Esophagus (tissue), 2 donors: ENCODE measurements around the gene PPP2R2C. TPM values are rescaled to one million over a fixed set of nuclear protein-coding genes. Genes with fewer than 3 reads are reported as not detected.

Experiments
- H3K27ac ChIP-seq, 2 donors: one replicate each; pipeline ENCODE4 v1.5.1; 2013; ENCODE audit warnings: low read depth in 2 of 2, mild to moderate bottlenecking in 2 of 2, inconsistent platforms in 1 of 2, low read length in 1 of 2, moderate library complexity in 1 of 2
- H3K27me3 ChIP-seq, 2 donors: one replicate each; pipeline ENCODE4 v1.6.1; 2013; ENCODE audit warnings: low read length in 2 of 2, control low read depth in 1 of 2, mild to moderate bottlenecking in 1 of 2; ENCODE audit not compliant: insufficient read depth in 2 of 2, control insufficient read depth in 1 of 2
- H3K36me3 ChIP-seq, 2 donors: one replicate each; pipeline ENCODE4 v1.6.1; 2013; ENCODE audit warnings: low read length in 1 of 2; ENCODE audit not compliant: control insufficient read depth in 2 of 2, insufficient read depth in 2 of 2
- H3K4me1 ChIP-seq, 2 donors: one replicate each; pipeline ENCODE4 v1.6.1; 2013; ENCODE audit warnings: low read length in 1 of 2; ENCODE audit not compliant: control insufficient read depth in 2 of 2, insufficient read depth in 2 of 2
- H3K4me3 ChIP-seq, 2 donors: one replicate each; pipeline ENCODE4 v1.5.1; 2013; ENCODE audit warnings: low read length in 2 of 2, mild to moderate bottlenecking in 2 of 2, low read depth in 1 of 2, moderate library complexity in 1 of 2
- H3K9me3 ChIP-seq, 2 donors: one replicate each; pipeline ENCODE4 v1.6.1; 2013; ENCODE audit warnings: mild to moderate bottlenecking in 2 of 2, low read depth in 1 of 2, low read length in 1 of 2, moderate library complexity in 1 of 2; ENCODE audit not compliant: control insufficient read depth in 2 of 2, insufficient read depth in 1 of 2
- WGBS, 2 donors: extraction: QIAGEN DNeasy Blood & Tissue Kit; methylation state at CpG; one replicate each; pipeline ENCODE4 v1.1.7; 2013; 5-methylcytosine and 5-hydroxymethylcytosine counted together
- polyA plus RNA-seq, 2 donors: library from polyadenylated mRNA; stranded (reverse); fragments of 200-250 nt; gene quantifications; one replicate each; pipeline ENCODE4 v1.2.3, GENCODE V29; 2013
- donor health status: healthy with polysubstance abuse.
- donor health status: Bipolar disorder and iron deficiency.

PPP2R2C gene
- polyA plus RNA-seq, 2 donors = 23.2 to 26.7 TPM

DNA sequence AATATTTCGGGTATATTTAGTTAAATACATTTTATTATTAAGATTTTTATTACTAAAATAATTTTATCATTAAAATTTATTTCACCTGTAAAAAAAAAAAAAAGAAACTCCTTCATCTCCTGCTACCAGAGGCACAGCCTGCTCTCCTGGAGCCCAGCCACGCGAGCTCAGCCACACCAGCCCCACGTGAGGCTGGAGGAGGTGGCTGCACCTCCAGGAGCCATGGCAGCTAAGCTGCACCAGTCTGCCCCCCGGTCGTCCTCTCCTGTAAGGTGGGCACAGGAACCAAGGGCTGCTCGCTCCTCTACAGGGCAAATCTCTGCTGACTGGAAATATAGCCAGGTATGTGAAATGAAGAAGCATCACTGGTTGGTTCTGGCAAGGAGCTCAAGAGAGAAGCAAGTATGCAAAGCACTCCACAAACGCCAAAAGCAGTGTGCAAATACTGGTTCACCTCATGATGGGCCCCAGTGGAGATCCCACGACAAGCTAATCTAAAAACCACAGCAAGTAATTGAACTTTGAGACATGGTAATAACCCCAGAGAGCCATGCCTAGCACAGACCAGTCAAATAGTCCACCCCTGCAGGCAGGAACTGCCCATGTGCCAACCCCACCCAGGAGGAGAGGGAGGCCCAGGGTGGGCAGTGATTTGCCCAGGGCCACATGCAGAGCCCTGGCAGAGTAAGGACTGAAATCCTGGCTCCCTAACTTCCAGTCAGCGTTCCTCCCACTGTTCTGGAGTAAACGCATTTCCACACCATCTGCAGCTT is 112.7 kb downstream of the PPP2R2C start:
- 64 to 72% methylated on average over 11 of the region's 11 CpGs for WGBS, 2 donors
- no peaks in the 10 kb centered on the region for H3K4me1 ChIP-seq
- H3K9me3 ChIP-seq = no peaks in the 10 kb centered on the region
- no peak overlapping the region for H3K27ac ChIP-seq
- H3K27me3 ChIP-seq = no peaks in the 10 kb centered on the region
- H3K36me3 ChIP-seq = peaks cover 0 to 2% of the 10 kb centered on the region in 2 donors
- H3K4me3 ChIP-seq = no peak overlapping the region

DNA sequence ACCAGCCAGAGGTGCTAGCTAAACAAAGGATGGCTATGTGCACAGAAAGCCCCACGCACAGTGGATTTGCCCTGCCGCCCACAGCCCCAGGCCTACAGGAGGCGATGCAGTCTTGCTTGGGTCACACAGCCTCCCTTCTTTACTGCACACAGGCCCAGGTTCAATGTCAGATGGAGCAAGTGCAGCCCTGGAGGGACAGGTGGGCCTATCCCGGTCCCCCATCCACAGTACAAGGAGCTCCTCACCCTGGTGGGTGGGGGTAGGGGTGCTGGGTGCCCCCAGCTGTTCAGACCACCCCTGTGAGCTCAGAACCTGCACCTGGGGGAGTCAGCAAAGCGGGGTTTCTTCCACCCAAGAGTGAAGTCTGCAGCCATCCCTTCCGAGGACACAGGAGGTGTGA is 114.9 kb downstream of the PPP2R2C start:
- H3K4me3 ChIP-seq = no peak overlapping the region
- H3K4me1 ChIP-seq = no peaks in the 10 kb centered on the region
- H3K9me3 ChIP-seq = no peaks in the 10 kb centered on the region
- WGBS, 2 donors = 82 to 88% methylated on average over 6 of the region's 6 CpGs
- H3K36me3 ChIP-seq = peaks cover 0 to 5% of the 10 kb centered on the region in 2 donors
- H3K27ac ChIP-seq = no peak overlapping the region
- H3K27me3 ChIP-seq = no peaks in the 10 kb centered on the region

DNA sequence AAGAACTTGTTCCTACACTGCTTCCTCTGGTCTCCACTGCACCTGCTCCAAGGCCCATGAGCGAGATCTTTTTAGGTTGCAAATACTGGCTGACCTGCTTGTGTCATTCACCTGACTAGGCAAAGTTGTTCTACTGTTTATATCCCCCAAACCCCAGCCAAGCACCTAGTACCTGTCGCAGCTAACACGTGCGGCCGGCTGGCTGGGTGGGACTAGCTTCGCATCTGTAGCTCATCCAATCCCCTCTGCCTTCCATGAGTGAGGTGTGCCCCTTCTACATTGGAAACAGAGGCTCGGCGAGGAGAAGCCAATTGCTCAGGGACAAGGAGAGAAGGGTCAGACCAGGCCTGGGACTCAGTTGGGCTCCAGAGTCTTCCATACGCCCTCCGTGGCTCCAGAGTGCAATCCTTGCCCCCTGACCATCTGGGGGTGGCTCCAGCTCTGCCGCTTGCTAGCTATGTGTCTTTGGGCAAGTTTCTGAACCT is 116.3 kb downstream of the PPP2R2C start:
- Histone ChIP-seq H3K4me3 (no peak overlapping the region), H3K27ac (no peak overlapping the region), H3K4me1 (no peaks in the 10 kb centered on the region), H3K27me3 (no peaks in the 10 kb centered on the region), H3K9me3 (no peaks in the 10 kb centered on the region), H3K36me3 (peaks cover 0 to 5% of the 10 kb centered on the region in 2 donors)
- WGBS, 2 donors = 84 to 87% methylated on average over 11 of the region's 11 CpGs

DNA sequence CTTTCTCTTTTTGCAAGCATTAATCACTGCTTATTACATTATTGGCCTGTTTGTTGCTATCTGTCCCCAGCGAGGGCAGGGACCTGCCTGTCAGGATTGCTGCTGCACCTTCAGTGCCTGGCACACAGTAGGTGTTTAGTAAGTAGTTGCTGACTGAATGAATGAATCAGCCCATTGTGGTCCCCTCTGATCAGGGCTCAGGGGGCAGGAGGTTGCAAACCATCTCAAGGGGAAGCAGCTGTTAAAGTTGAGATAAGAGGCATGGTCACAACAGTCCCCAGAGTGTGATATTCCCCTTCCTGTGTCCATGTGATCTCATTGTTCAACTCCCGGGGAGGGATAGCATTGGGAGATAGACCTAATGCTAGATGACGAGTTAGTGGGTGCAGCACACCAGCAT is 117.4 kb downstream of the PPP2R2C start:
- WGBS, 2 donors = 37 to 47% methylated on average over 3 of the region's 3 CpGs
- H3K36me3 ChIP-seq = peaks cover 0 to 11% of the 10 kb centered on the region in 2 donors
- H3K4me3 ChIP-seq = no peak overlapping the region
- H3K27me3 ChIP-seq = no peaks in the 10 kb centered on the region
- no peak overlapping the region for H3K27ac ChIP-seq
- no peaks in the 10 kb centered on the region for H3K4me1 ChIP-seq
- H3K9me3 ChIP-seq = no peaks in the 10 kb centered on the region

DNA sequence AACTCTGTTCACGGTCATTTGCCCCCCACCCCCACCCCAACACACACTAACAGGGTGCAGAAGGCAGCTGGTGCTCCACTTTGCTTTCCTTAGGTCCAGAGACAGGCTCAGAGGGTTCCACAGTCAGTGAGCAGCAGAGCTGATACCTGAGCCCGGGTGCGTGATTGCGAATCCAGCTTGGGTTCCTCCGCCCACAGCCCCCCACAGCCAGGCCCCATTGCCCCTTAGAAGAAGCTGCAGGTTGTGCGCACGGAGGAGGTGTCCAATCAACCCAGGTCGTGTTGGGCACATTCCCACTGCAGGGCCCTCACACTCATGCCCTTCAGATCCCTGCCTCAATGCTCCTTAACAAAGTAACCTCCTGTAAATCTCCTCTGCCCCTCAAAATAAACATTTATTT is 117.8 kb downstream of the PPP2R2C start:
- H3K36me3 ChIP-seq = peaks cover 0 to 11% of the 10 kb centered on the region in 2 donors
- no peaks in the 10 kb centered on the region for H3K9me3 ChIP-seq
- H3K27ac ChIP-seq = no peak overlapping the region
- H3K27me3 ChIP-seq = no peaks in the 10 kb centered on the region
- no peak overlapping the region for H3K4me3 ChIP-seq
- 52 to 56% methylated on average over 8 of the region's 8 CpGs for WGBS, 2 donors
- H3K4me1 ChIP-seq = no peaks in the 10 kb centered on the region

DNA sequence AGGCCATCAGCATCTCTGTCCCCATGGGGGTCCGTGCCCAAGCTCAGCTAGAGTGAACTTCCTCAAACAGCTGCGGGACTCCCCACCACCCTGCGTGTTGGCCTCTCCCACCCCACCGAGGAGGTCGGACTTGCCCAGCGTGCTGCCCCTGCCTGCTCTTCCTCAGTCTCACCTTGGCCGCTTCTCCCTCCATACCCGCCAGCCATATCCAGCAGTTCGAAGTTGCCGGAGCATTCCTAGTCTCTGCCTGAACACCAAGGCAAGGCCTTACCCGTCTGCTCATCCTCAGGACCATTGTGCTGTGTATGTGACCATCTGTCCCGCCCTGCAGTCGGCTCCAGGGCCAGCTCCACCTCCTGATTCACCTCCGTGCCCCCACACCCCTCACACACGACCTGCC is 118.3 kb downstream of the PPP2R2C start:
- Histone ChIP-seq H3K27me3 (no peaks in the 10 kb centered on the region), H3K4me1 (no peaks in the 10 kb centered on the region), H3K27ac (no peak overlapping the region), H3K4me3 (no peak overlapping the region), H3K36me3 (peaks cover 0 to 11% of the 10 kb centered on the region in 2 donors), H3K9me3 (no peaks in the 10 kb centered on the region)
- 52 to 63% methylated on average over 15 of the region's 15 CpGs for WGBS, 2 donors

DNA sequence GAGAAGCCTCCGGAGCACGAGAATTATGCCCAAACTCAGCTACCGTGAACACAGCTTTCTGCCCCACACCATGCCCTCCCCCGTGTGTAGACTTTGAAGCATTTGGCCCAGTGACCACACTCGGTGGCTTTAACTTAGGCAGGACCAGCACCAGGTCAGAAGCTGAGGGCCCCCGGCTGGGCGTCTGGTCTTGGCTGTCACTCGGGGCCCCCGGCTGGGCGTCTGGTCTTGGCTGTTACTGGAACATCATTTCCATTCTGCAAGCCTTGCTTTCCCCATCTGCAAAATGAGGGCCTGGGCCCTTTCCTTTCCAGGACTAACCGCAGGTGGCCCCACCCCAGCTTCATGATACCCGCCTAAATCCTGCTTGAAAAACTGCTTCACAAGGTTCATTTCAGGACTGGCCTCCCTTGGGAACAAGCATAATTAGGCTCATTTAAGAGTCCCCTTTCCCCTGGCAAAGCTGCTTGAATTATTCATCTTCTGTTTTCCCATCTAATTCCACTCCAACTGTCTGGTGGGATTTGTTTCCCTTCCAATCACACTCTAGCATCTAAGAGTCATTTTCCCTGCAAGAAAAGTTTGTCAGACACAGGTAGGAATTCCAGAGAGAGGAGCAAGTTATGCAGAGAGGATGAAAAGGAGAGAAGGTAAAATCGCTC is 120.3 kb downstream of the PPP2R2C start:
- H3K27ac ChIP-seq = no peak overlapping the region
- H3K4me3 ChIP-seq = no peak overlapping the region
- no peaks in the 10 kb centered on the region for H3K9me3 ChIP-seq
- H3K27me3 ChIP-seq = no peaks in the 10 kb centered on the region
- peaks cover 0 to 10% of the 10 kb centered on the region in 2 donors for H3K36me3 ChIP-seq
- WGBS, 2 donors = 76 to 80% methylated on average over 13 of the region's 13 CpGs
- H3K4me1 ChIP-seq = no peaks in the 10 kb centered on the region

DNA sequence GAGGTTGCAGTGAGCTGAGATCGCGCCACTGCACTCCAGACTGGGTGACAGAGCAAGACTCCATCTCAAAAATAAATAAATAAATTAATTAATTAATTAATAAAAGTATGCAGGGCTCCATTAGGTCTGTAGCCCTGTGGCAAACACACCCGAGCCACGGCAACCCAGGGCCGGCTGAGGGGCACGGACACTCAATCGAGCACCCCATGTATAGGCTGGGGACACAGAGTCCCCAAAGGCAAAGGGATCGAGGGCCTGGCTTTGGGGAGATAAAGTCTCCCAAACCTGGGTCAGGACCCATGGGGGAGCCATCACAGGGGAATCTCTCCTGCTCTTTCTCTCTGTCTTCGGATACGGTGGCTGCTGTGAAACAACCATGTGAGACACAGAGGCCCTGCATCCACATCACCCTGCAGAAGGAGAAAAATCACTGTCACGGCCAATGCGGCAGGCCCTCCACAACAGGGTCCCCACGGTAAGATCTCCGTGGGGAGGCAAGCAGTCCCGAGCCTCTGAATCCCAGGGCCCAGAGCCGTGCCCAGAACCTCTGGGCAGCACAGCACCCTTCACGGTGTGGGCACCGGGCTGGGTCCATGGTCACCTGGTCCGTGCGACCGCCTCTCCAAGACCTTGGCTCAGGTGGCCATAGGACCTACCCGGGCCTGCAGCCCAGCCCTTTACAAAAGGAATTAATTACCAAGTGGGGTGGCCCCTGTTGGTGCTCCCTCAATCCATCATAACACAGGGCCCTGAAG is 121.0 kb downstream of the PPP2R2C start:
- no peaks in the 10 kb centered on the region for H3K27me3 ChIP-seq
- H3K27ac ChIP-seq = no peak overlapping the region
- H3K4me1 ChIP-seq = no peaks in the 10 kb centered on the region
- WGBS, 2 donors = 87 to 94% methylated on average over 22 of the region's 22 CpGs
- H3K4me3 ChIP-seq = no peak overlapping the region
- H3K9me3 ChIP-seq = no peaks in the 10 kb centered on the region
- peaks cover 0 to 9% of the 10 kb centered on the region in 2 donors for H3K36me3 ChIP-seq

DNA sequence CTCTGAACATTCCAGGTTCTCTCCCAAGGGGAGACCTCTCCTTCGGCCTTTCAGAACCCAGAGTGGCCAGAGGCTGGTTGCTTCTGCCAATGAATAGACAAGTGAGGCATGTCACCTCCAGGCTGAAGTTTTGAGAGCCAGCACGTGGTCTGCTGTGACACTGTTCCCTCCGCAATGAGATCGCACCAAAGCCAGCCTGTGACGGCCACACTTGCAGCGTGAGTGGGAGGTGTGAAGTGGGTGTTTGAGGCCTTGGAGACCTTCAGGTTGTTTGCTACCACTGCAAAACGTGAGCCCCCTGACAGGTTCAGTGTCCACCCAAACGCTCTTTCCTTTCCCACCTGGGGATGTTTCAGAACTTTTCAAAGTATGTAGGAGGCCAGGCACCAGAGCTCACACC is 121.8 kb downstream of the PPP2R2C start:
- H3K36me3 ChIP-seq = peaks cover 0 to 9% of the 10 kb centered on the region in 2 donors
- no peak overlapping the region for H3K4me3 ChIP-seq
- H3K9me3 ChIP-seq = no peaks in the 10 kb centered on the region
- H3K27ac ChIP-seq = no peak overlapping the region
- H3K27me3 ChIP-seq = no peaks in the 10 kb centered on the region
- H3K4me1 ChIP-seq = no peaks in the 10 kb centered on the region
- WGBS, 2 donors = 60 to 69% methylated on average over 8 of the region's 8 CpGs
